Measurements from ENCODE around the gene RGS14. TPM values are rescaled to one million over a fixed set of nuclear protein-coding genes. Genes with fewer than 3 reads are reported as not detected.

The RGS14 gene
- polyA plus RNA-seq, 1 donor (not counting 4 experiments of a cell fraction or from before 2014, with no cell fraction given): 8.6 TPM

DNA sequence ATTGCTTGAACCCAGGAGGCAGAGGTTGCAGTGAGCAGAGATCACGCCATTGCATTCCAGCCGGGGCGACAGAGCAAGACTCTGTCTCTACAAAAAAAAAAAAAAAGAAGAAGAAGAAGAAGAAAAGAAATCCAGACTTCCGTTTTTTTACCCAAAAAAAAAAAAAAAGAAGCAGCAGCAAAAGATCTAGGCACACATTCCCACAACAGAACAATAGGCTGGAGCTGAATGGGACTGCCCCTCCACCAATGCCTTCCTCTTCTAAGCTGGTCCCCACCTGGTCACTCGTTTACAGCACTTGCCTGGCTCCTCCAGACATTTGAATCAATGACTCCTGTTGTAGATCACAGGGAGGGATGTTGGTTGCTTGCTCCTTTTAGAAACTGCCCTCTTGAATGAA is 4.6 kb upstream of the RGS14 start:
- TF ChIP-seq EZH2 (IDR thresholded peaks at IDR 0.05; ENCODE audit: low read length): no peak
- TF ChIP-seq, protein P1, sequence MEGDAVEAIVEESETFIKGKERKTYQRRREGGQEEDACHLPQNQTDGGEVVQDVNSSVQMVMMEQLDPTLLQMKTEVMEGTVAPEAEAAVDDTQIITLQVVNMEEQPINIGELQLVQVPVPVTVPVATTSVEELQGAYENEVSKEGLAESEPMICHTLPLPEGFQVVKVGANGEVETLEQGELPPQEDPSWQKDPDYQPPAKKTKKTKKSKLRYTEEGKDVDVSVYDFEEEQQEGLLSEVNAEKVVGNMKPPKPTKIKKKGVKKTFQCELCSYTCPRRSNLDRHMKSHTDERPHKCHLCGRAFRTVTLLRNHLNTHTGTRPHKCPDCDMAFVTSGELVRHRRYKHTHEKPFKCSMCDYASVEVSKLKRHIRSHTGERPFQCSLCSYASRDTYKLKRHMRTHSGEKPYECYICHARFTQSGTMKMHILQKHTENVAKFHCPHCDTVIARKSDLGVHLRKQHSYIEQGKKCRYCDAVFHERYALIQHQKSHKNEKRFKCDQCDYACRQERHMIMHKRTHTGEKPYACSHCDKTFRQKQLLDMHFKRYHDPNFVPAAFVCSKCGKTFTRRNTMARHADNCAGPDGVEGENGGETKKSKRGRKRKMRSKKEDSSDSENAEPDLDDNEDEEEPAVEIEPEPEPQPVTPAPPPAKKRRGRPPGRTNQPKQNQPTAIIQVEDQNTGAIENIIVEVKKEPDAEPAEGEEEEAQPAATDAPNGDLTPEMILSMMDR (optimal IDR thresholded peaks at IDR 0.05 in 1 of 3, IDR thresholded peaks at IDR 0.05 in 1 of 3, conservative IDR thresholded peaks at IDR 0.05 in 1 of 3; ENCODE audit: extremely low read depth in 1 of 3, insufficient read depth in 2 of 3, low read length in 3 of 3): no peak
- H3K27ac ChIP-seq (ENCODE audit: control insufficient read depth, insufficient read depth, low read length): no peak overlapping the region
- FAIRE-seq: no peak
- H3K36me3 ChIP-seq (ENCODE audit: control insufficient read depth in 2 of 2, extremely low read depth in 1 of 2, insufficient read depth in 2 of 2, low read length in 2 of 2): peaks cover 4 to 14% of the 10 kb centered on the region in 2 experiments
- no peaks in the 10 kb centered on the region for H3K9me3 ChIP-seq (ENCODE audit: control insufficient read depth, low read depth, low read length)
- peaks cover 38% of the 10 kb centered on the region for H3K4me1 ChIP-seq (ENCODE audit: control insufficient read depth, extremely low read depth, insufficient read depth, low read length)
- no peak for DNase-seq (ENCODE audit: low read depth, low spot score)
- no peaks in the 10 kb centered on the region for H3K9me1 ChIP-seq (ENCODE audit: control insufficient read depth, extremely low read depth, insufficient read depth, low read length)
- H2AFZ ChIP-seq (ENCODE audit: control insufficient read depth, low read length): no peak overlapping the region
- H3K27me3 ChIP-seq (ENCODE audit: control insufficient read depth, extremely low read depth, insufficient read depth, low read length): no peaks in the 10 kb centered on the region
- no peak overlapping the region for H3K9ac ChIP-seq (ENCODE audit: control insufficient read depth, extremely low read depth, insufficient read depth, low read length)
- H3K4me2 ChIP-seq (ENCODE audit: control insufficient read depth, extremely low read depth, insufficient read depth, low read depth, low read length): no peak overlapping the region
- H4K20me1 ChIP-seq (ENCODE audit: control insufficient read depth, extremely low read depth, insufficient read depth, low read length): peaks cover 4% of the 10 kb centered on the region
- H3K4me3 ChIP-seq (ENCODE audit: control insufficient read depth in 2 of 3, extremely low read depth in 1 of 3, insufficient read depth in 2 of 3, low read depth in 1 of 3, low read length in 3 of 3): no peak overlapping the region
- H3K79me2 ChIP-seq (ENCODE audit: control insufficient read depth, insufficient read depth, low read length): peaks cover 32% of the 10 kb centered on the region
- dilution Hi-C loops (cut with MboI; ENCODE audit: extremely low pct_ligation_motif_present, low sequenced_read_pairs): no loop called here

DNA sequence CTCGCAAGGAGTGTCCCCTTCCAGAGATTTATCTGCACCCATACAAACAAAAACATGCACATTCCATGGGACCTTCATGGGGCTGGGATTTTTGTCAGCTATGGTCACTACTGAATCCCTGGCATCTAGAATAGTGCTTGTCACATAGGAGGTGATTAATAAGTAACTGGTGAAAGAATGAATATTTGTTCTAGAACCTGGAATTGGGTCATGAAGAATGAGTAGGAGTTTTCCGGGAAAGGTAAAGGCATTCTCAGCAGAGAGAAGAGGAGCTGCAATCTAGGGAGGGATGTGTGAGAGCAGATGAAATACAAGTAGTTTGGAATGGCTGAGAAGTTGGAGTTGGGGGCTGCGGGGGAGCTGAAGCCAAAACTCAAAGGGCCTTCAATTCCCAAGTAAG is 3.5 kb upstream of the RGS14 start:
- FAIRE-seq: no peak
- Histone ChIP-seq H3K4me1 (ENCODE audit: control insufficient read depth, extremely low read depth, insufficient read depth, low read length) (peaks cover 41% of the 10 kb centered on the region), H3K4me2 (ENCODE audit: control insufficient read depth, extremely low read depth, insufficient read depth, low read depth, low read length) (no peak overlapping the region)

More for the DNA sequence above, 3.5 kb upstream of the RGS14 start:
- Histone ChIP-seq H4K20me1 (ENCODE audit: control insufficient read depth, extremely low read depth, insufficient read depth, low read length) (no peaks in the 10 kb centered on the region), H3K9me3 (ENCODE audit: control insufficient read depth, low read depth, low read length) (no peaks in the 10 kb centered on the region), H2AFZ (ENCODE audit: control insufficient read depth, low read length) (no peak overlapping the region), H3K9ac (ENCODE audit: control insufficient read depth, extremely low read depth, insufficient read depth, low read length) (no peak overlapping the region), H3K79me2 (ENCODE audit: control insufficient read depth, insufficient read depth, low read length) (peaks cover 21% of the 10 kb centered on the region), H3K4me3 (ENCODE audit: control insufficient read depth in 2 of 3, extremely low read depth in 1 of 3, insufficient read depth in 2 of 3, low read depth in 1 of 3, low read length in 3 of 3) (no peak overlapping the region), H3K9me1 (ENCODE audit: control insufficient read depth, extremely low read depth, insufficient read depth, low read length) (no peaks in the 10 kb centered on the region), H3K27me3 (ENCODE audit: control insufficient read depth, extremely low read depth, insufficient read depth, low read length) (no peaks in the 10 kb centered on the region), H3K27ac (ENCODE audit: control insufficient read depth, insufficient read depth, low read length) (no peak overlapping the region), H3K36me3 (ENCODE audit: control insufficient read depth in 2 of 2, extremely low read depth in 1 of 2, insufficient read depth in 2 of 2, low read length in 2 of 2) (peaks cover 1 to 9% of the 10 kb centered on the region in 2 experiments)
- no peak for TF ChIP-seq EZH2 (IDR thresholded peaks at IDR 0.05; ENCODE audit: low read length)
- TF ChIP-seq, protein P1 (optimal IDR thresholded peaks at IDR 0.05 in 1 of 3, IDR thresholded peaks at IDR 0.05 in 1 of 3, conservative IDR thresholded peaks at IDR 0.05 in 1 of 3; ENCODE audit: extremely low read depth in 1 of 3, insufficient read depth in 2 of 3, low read length in 3 of 3): no peak
- dilution Hi-C loops (cut with MboI; ENCODE audit: extremely low pct_ligation_motif_present, low sequenced_read_pairs): no loop called here
- no peak for DNase-seq (ENCODE audit: low read depth, low spot score)
